Astrocyte of the cerebellum (primary cell): ENCODE results near the gene NDST4.

Source experiments
- DNase-seq: peaks from one replicate; pipeline ENCODE4 v3.0.0-alpha.2; 2011; ENCODE audit warnings: low read depth
- H3K4me3 ChIP-seq: 2 replicates; pipeline ENCODE4 v1.5.1; 2011; ENCODE audit warnings: mild to moderate bottlenecking, low read depth, low read length, moderate library complexity
- in situ Hi-C: cut with HindIII; loops from 2 replicates; pipeline ENCODE4 v1.10.0; 2017; ENCODE audit warnings: low sequenced_read_pairs
- TF ChIP-seq, protein P1 (sequence below): IDR thresholded peaks from 2 replicates; pipeline ENCODE4 v1.5.1; 2012; ENCODE audit warnings: low read length, low read depth, moderate library complexity, mild to moderate bottlenecking; ENCODE audit errors: missing control alignments

NDST4 gene

DNA sequence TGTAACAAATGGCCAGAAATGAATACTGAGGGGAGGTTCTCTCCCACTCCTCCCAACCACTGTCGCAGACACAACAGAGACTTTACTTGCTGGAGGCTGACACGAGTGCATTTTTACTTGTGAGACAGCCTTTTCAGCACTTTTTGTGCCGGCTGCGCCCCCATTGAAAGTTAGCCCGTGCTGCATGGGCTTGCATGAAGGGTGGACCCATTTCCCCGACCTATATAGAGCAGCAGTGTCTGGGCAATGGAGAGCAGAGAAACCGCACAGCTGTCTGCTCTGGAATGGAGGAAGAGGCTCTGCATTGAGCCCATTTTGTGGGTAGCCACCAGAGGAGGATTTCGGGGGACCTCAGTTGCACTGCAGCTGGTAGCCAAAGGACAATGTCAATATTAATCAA is 306.1 kb downstream of the NDST4 start:
- in situ Hi-C loops: no loop called here
- TF ChIP-seq, protein P1, sequence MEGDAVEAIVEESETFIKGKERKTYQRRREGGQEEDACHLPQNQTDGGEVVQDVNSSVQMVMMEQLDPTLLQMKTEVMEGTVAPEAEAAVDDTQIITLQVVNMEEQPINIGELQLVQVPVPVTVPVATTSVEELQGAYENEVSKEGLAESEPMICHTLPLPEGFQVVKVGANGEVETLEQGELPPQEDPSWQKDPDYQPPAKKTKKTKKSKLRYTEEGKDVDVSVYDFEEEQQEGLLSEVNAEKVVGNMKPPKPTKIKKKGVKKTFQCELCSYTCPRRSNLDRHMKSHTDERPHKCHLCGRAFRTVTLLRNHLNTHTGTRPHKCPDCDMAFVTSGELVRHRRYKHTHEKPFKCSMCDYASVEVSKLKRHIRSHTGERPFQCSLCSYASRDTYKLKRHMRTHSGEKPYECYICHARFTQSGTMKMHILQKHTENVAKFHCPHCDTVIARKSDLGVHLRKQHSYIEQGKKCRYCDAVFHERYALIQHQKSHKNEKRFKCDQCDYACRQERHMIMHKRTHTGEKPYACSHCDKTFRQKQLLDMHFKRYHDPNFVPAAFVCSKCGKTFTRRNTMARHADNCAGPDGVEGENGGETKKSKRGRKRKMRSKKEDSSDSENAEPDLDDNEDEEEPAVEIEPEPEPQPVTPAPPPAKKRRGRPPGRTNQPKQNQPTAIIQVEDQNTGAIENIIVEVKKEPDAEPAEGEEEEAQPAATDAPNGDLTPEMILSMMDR: no peak
- no peak overlapping the region for H3K4me3 ChIP-seq
- no peak for DNase-seq

- in situ Hi-C loops: no loop called here
- no peak overlapping the region for H3K4me3 ChIP-seq
- TF ChIP-seq, protein P1: no peak
- DNase-seq: no peak
Measured at GRCh38 chr4:114791976-114792375, 321.4 kb downstream of the NDST4 start.

DNA sequence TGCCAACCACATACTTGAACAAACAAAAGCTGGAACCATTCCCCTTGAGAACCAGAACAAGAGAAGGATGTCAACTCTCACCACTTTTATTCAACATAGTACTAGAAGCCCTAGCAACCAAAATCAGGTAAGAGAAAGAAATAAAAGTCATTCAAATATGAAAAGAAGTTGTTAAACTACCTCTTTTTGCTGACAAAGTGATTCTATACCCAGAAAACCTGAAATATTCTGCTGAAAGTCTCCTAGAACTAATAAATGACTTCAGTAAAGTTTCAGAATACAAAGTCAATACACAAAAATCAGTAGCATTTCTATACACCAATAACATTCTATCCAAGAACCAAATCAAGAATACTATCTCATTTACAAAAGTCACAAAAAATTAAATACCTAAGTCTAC is 327.9 kb downstream of the NDST4 start:
- no peak overlapping the region for H3K4me3 ChIP-seq
- TF ChIP-seq, protein P1: no peak
- in situ Hi-C loops: no loop called here
- DNase-seq: no peak

DNA sequence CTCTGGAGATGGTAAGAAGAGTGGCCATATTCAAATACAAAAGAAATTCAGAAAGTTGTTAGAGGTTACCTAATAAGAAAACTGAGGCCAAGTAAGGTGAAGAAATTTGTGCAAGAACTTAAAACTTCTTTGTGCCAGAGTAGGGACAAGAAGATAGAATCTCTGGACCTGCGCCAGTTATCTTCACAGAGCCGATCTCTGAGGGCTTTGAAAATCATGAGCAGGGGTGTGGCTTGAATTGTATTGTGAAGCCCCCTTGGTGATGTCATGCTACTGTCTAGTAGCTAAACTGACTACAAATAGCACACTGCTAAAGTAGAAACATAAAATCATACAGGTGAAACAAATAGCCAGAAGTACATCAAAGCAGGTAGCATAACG is 330.2 kb downstream of the NDST4 start:
- in situ Hi-C loops: loop anchor here (5.0 kb wide), 1 partner anchor 754 kb away; no protein-coding TSS in a partner anchor
- DNase-seq: no peak
- no peak overlapping the region for H3K4me3 ChIP-seq
- TF ChIP-seq, protein P1: no peak

DNA sequence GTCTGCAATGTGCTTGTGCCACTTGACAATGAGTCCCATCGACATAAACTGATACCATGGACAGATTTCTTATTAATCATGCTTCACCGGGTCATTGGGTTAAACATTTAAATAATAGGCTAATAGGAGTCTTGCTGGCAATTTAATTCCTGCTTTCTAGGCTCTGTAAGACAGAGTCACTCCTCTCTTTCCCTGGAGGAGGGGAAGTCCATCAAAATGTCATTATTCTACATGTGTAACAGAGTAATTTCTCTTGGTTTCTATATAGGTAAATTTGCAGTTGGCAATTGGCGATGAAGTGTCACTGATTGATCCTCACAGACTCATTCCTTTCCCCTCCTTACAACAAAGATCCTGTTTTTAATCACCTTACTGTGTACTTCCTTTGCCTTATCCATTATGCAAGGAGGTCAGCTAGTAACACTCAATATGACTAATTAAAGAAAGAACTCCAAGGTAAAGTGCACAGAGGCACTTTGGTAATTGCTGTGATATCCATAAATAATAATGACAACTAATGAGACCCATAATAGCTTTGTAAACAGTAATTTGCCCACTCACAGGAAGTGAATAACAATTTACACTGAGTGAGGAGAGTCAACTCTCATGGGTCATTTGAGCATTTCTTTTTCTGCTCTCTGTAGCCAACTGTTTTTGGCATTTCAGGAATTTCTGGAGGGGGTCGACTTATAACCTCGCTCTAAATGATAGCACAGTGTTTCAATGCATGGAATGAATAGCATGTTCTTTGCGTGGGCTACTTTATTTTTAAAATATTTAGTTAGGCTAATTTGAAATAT is 330.8 kb downstream of the NDST4 start:
- TF ChIP-seq, protein P1: no peak
- in situ Hi-C loops: loop anchor here (5.0 kb wide), 1 partner anchor 755 kb away; no protein-coding TSS in a partner anchor
- H3K4me3 ChIP-seq: no peak overlapping the region
- no peak for DNase-seq

- TF ChIP-seq, protein P1: peak; percentile 56
- in situ Hi-C loops: loop anchor here (5.0 kb wide), 1 partner anchor 757 kb away; no protein-coding TSS in a partner anchor
- peak; percentile 55 for DNase-seq
- H3K4me3 ChIP-seq: no peak overlapping the region
Measured at GRCh38 chr4:114780205-114780604, 333.2 kb downstream of the NDST4 start.
